GM10266 (cell line): ENCODE measurements around the gene MYRIP.
"Not testable (repeated sequence)": the region's sequence is repeated elsewhere in the genome, so short reads cannot be mapped to it uniquely, and the experiment has no call there.

ENCODE experiments used
- DNase-seq: peaks from one replicate; pipeline ENCODE4 v3.0.0; 2012; ENCODE audit errors: extremely low spot score
- TF ChIP-seq, protein P1 (sequence below): IDR thresholded peaks from 2 replicates; pipeline ENCODE4 v1.5.1; 2012; ENCODE audit warnings: mild to moderate bottlenecking, low read depth; ENCODE audit not compliant: control insufficient read depth, insufficient read depth; ENCODE audit errors: missing control alignments

Gene MYRIP

DNA sequence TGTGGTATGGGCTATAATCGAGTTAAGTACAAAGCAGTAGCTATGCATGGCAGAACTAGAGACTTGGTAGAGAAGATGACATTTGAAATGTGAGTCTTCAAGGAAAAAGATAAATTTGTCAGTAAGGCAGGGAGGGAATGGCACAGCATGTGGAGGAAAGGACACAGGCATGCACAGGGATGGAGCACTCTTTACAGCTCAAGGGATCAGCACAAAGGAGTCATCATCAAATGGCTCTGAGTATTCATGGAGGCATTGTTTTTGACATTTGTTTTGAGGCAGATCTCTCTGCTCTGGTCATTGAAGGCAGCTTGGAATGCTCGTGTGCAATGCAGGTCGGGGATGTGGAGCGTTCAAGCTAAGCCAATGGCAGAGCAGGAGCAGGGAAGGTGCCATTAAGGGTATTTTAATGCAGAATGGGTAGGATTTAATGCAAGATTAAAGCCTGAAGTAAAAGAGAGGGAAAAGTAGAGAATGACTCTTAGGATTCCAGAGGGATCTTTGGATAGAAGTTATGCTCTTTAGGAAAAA is 213.0 kb downstream of the MYRIP start:
- TF ChIP-seq, protein P1, sequence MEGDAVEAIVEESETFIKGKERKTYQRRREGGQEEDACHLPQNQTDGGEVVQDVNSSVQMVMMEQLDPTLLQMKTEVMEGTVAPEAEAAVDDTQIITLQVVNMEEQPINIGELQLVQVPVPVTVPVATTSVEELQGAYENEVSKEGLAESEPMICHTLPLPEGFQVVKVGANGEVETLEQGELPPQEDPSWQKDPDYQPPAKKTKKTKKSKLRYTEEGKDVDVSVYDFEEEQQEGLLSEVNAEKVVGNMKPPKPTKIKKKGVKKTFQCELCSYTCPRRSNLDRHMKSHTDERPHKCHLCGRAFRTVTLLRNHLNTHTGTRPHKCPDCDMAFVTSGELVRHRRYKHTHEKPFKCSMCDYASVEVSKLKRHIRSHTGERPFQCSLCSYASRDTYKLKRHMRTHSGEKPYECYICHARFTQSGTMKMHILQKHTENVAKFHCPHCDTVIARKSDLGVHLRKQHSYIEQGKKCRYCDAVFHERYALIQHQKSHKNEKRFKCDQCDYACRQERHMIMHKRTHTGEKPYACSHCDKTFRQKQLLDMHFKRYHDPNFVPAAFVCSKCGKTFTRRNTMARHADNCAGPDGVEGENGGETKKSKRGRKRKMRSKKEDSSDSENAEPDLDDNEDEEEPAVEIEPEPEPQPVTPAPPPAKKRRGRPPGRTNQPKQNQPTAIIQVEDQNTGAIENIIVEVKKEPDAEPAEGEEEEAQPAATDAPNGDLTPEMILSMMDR: no peak
- DNase-seq: no peak

- TF ChIP-seq, protein P1: no peak
- DNase-seq: no peak
Measured at GRCh38 chr3:40024526-40024925, 215.1 kb downstream of the MYRIP start.

DNA sequence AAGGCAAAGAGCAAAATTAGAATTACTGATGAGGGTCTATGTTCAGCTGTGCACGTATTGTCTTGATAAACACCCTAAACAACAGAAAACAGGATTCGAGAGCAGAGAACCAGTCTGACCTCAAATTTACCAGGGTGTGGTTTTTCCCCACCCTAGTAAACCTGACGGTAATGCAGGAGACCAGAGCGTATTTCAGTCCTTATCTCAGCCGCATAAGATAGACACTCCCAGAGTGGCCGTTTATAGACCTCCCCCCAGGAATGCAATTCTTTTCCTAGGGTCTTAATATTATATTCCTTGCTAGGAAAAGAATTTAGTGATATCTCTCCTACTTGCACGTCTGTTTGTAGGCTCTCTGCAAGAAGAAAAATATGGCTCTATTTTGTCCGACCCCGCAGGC is 216.5 kb downstream of the MYRIP start:
- not testable (repeated sequence) for DNase-seq

DNA sequence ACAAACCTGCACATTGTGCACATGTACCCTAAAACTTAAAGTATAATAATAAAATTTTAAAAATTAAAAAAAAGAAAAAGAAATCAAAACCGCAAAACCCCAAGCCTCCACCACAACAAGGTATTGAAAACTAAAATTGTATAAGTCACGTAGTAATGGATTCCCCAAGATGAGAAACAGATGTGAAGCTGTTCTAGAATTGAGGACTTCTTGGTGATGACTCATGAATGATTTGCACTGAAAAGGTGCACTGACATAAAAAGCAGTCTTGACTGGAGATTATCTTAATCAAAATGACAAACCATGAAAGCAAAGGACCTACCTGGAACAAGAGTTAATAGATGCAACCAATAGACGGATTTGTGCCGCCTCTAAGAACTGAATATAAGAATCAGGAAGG is 225.8 kb downstream of the MYRIP start:
- TF ChIP-seq, protein P1: no peak
- no peak for DNase-seq

DNA sequence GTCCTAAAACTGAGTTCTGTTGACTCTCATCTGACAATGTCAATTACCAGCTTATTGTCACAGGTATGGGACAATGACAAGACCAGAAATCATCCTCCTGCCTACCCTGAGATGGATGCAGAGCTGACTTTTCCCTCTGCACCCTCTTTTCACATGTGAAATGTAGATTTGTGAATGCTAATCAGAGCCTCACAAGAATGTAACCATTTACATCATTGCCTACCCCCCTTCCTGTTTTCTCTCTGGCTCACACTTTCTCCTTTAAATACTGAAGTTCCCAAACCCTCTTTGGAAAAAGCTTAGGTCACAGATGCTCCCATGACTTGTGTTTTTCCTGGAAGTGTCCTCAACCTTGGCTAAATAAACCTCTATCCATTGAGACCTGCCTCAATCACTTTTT is 228.2 kb downstream of the MYRIP start:
- no peak for DNase-seq
- TF ChIP-seq, protein P1: no peak

DNA sequence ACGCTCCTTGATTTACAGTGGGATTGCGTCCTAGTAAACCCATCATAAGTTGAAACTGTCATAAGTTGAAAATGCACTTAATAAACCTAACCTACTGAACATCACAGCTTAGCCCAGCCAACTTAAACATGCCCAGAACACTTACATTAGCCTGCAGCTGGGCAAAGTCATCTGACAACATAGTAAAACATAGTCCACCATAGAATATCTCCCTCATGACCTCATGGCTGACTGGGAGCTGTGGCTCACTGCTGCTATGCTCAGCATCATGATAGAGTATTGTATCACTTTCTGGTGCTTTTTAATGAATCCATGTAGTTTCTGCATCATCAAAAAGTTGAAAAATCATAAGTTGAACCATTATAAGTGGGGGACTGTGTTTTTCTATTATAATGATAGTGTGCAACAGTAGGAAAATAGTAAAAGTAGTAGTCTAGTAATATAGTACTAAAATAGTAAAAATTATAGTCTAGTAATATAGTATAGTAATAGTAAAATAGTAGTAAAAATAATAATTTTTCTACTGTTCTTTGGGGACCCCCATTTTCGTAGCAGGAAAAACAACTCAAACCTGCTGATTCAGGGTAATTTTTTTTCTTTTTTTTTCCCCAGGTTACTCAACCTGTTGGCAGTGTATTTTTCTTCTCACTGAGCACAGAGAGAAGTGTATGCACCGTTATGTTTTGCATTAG is 233.5 kb downstream of the MYRIP start:
- TF ChIP-seq, protein P1: no peak
- DNase-seq: no peak

DNA sequence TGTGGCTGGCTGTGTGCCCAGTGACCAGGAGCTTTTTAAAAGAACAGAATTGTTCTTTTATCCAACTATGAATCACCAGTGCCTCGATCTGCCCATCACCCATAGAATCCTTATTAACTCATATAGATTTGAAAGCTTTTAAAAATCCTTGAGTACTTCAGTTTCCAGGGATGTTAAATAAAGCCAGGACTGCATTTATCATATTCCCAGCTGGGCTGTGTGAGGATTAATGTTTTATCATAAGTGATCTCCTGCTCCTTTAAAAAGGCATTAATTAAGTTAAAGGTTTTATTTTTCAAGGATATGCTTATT is 234.0 kb downstream of the MYRIP start:
- DNase-seq: no peak
- TF ChIP-seq, protein P1: no peak

GRCh38 chr3:40044487-40044886 is 235.1 kb downstream of the MYRIP start:
- TF ChIP-seq, protein P1: no peak
- no peak for DNase-seq
